LHCN-M2 (cell line): ENCODE measurements around the gene MKX. TPM values are rescaled to one million over a fixed set of nuclear protein-coding genes. Genes with fewer than 3 reads are reported as not detected.

ENCODE experiments used
- DNase-seq: peaks from one replicate; pipeline ENCODE4 v3.0.0-alpha.2; 2012; ENCODE audit warnings: low read depth
- total RNA-seq: library from RNA; depleted of rRNA; stranded (reverse); fragments of >200 nt; gene quantifications from 2 replicates; pipeline ENCODE4 v1.2.3, GENCODE V29; 2014; rRNA removed

Gene MKX
- total RNA-seq, 1 experiment from 2014 or later, result 0.11 TPM

GRCh38 chr10:27655296-27655695, 90.3 kb downstream of the MKX start:
- DNase-seq, result no peak

- DNase-seq, result no peak
These were observed 91.3 kb downstream of the MKX start for GRCh38 chr10:27654284-27654683.

- DNase-seq, result no peak
These were observed 98.9 kb downstream of the MKX start for GRCh38 chr10:27646604-27647175.

DNA sequence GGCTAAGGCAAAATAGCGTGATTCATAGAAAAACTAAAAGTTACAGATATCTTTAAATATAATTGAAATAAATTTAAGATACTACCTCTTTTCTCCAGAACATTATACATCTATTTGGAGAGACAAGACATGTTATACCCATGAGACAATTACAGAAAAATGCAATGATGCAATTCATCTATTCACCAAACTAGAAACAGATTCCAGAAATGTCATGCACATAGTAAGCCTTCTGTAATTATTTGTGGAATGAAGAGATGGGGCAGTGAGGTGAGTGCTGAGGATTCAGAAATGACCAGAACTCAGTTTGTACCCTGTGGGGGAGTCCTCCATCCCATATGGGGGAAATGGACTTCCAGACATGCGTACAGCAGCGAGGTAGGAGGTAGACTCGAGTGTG, 99.4 kb downstream of the MKX start:
- no peak for DNase-seq

DNA sequence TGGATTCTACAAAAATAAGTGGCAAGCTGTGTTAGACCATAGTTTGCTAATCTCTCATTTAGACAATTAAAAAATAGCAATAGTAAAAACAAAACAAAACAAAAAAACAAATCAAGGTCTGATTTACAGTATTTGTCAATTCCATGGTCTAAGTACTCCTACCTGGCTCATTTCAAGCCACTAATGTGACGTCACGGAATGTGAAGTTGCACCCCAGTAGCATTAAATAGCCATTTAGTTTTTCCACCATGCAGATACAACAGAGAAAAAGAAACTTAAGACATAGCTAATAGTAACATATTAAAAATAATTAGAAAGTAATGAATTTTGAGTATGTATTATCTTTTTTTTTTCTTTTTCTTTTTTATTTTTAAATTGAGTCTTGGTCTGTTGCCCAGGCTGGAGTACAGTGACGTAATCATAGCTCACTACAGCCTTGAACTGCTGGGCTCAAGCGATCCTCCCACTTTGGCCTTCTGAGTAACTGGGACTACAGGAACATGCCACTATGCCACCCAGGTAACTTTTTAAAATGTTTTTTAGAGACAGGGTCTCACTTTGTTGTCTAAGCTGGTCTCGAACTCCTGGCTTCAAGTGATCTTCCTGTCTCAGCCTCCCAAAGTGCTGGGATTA, 101.2 kb downstream of the MKX start:
- no peak for DNase-seq

DNA sequence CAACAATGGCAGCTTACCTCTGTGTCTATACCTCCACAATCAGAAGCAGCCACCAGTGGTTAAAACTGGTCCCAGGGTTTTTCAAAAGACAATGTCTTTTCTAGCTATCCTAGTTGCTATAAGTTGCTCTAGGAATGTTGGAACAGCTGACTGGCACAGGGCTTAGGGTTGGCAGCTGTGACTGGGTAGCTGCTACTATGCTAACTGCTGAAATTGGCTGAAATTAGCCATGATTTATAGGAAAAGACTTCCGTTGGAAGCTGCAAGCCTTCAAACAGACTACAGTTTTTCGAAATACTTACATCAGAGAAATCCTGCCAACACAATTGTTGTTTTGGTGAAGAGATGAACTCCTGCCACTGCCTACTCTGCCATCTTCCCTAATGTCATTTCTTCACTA, 102.3 kb downstream of the MKX start:
- DNase-seq, result peak; percentile 70

DNA sequence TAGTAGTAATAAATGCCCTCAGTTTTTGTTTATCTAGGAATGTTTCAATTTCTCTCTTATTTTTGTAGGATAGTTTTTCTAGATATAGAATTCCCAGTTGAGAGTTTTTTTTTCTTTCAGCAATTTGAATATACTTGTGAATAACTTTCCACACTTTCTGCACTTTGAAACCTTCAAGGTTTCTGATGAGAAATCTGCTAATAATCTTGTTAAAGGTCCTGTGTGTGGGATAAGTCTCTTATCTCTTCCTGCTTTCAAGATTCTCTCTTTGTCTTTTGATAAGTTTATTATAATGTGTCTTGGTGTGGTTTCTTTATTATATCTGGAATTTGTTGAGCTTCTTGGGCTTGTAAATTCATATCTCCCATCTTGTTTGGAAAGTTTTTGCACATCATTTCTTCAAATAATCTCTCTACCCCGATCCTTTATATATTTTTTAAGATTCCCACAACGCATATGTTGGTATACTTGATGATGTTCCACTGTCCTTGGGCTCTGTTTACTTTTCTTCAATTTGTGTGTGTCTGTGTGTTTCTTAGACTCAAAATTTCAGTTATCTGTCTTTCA, 103.5 kb downstream of the MKX start:
- DNase-seq, result no peak

GRCh38 chr10:27638071-27638750, 107.4 kb downstream of the MKX start:
- no peak for DNase-seq

DNA sequence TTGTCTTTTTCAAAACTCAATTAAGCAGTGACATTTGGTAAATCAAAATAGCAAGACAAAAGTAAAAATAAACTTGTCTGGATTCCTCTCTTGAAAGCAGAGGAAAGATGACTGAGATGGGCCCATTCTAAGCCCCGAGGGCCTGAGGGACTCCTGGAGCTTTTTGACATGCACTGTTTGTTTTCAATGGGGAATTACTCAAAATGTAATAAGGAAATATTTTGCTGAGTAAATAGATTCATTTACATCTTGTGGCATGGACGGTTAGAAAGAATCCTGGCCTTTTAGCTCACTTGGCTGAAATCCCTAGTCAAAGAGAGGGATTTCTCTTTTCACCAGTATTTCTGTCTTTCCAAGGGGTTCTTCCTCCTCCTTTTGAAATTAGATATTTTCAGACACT, 108.0 kb downstream of the MKX start:
- no peak for DNase-seq

GRCh38 chr10:27636816-27637215, 108.8 kb downstream of the MKX start:
- DNase-seq, result no peak

DNA sequence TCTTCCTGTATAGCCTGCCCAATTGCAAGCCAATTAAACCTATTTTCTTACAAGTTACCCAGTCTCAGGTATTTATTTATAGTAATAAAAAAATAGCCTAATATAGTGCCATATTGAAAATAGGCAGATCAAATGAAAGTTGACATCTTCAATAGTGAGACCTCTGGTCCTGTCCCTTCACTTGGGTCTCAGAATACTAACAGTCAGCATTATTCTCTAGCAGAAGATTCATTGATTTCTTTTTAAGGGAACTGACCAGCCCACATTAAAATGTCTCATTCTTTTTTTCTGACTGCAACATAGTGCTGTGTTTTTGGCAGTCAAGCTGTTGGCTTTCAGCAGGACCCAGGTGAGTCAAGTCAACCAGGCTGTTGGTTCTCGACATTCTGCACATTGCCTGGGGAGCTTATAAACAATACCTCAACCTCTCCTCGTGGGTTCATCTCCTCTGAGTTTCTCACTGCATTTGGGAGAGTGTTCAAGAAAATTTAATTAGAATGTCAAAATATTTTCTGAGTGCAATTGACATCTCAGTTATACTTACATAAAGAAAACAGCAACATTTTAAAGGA, 109.8 kb downstream of the MKX start:
- no peak for DNase-seq

- no peak for DNase-seq
These were observed 110.3 kb downstream of the MKX start for GRCh38 chr10:27635290-27635689.

- DNase-seq, result no peak
These were observed 117.0 kb downstream of the MKX start for GRCh38 chr10:27628621-27629020.

GRCh38 chr10:27626890-27627289, 118.7 kb downstream of the MKX start:
- no peak for DNase-seq

DNA sequence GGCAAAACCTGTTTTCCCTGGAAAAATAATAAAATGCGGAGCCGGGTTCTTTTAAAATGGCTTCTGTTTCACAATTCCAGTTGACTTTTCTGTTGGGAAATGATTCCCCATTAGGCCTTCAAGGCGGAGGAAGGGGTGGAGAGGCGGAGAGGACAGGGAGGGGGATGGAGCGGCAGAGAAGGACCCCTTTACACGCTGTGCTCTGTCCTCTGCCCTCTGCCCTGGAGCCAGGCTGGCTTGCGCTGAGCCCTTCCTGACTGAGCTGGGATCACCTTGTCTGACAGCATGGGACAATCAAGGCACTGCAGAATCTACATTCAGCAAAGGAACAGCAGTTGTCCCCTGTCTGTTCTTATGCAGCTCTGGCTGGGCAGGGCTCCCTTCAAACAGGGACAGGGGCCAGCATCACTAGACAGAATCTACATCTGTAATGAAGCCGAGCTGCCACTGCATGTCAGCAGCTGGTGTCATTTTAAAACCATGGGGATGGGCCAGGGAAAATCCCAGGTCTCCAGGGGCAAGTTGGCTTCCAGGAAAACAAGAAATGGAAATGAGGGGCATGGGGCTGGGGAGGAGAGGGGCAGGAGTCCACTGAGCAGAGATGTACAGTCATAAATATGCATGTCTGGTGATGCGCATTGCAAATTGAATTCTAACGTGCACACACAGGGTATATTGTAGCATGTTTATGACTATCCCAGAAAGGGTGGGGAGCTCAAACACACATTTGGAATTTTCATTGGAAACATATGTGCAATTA, 120.0 kb downstream of the MKX start:
- no peak for DNase-seq

DNA sequence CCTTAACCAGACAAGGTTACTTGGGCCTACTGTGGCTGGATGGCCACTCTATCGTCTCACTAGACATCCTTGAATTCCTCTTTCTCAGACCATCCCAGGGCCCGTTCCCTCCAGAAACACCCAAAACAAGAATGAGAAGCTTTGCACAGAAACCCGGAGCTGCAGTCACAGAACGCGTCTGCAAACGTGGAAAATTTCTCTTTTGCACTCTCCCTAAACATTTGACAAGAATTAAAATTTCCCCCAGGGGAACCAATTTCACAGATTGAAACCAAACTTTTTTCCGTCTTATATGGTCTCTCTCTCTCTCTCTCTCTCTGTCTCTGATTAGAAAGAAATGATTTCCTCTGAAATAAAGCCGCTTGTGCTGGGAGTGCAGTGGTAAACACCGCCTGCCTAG, 120.7 kb downstream of the MKX start:
- no peak for DNase-seq

Other genes with a start within 250 kb of the MKX start
- gene RAB18, start 241.5 kb downstream of the MKX start, total RNA-seq, result 34.0 and 40.9 TPM in 2 replicates